Ishikawa (cell line): ENCODE results near the gene VRK3.

Experiments
- CREB1 ChIP-seq: IDR thresholded peaks from 2 replicates; pipeline ENCODE4 v1.6.1; 2012; ENCODE audit warnings: low read depth
- RAD21 ChIP-seq: IDR thresholded peaks from 2 replicates; pipeline ENCODE4 v1.6.1; 2012; ENCODE audit warnings: low read depth

GRCh38 chr19:50001775-50002174 is 23.4 kb downstream of the VRK3 start:
- TF ChIP-seq CREB1 (no peak), RAD21 (no peak)
